ENCODE results near the gene THADA.

THADA gene

DNA sequence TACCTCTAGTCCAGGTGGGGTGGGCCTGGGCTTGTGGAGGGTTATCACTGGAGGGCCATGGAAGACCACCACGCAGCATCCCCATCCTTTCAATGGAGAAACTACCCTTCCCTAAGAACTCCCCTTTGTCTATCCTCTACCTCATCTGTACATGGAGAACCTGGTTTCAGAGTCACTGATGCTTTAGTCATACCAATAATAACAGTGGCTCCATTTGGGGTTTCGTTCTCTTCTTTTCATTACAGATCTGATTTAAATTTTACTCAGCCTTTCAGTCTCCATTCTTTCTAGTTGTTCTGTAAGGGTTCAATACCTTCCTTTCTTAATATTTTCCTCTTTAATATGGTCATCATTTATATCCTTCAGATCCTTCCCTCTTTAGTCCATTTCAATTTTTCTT, 314.8 kb downstream of the THADA start:
- DNase-seq (ENCODE audit: low read depth in 2 of 2, low spot score in 1 of 2), result no peak

DNA sequence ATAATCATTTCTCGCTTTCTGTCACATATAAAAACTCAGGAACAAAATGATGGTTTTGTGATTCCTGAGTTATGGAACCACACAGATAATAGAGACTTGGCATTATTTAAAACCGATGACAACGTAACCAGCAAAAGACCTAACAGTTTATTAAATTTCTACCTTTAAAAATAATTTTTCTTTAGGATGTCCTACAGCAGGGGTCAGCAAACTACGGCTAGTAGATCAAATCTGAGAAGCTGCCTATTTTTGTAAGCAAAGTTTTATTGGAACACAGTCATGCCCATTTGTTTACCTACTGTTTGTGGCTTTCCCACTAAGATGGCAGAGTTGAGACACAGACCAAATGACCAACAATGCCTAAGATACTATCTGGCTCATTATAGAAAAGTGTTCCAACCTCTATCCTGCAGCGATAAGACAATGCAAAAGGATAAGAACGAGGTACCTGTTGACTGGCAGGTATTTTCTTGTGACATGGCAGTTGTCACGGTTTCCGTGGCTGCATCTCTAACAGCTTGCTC, 316.5 kb downstream of the THADA start:
- no peak for DNase-seq (ENCODE audit: low read depth in 2 of 2, low spot score in 1 of 2)

GRCh38 chr2:43278564-43279220, 317.1 kb downstream of the THADA start:
- DNase-seq (ENCODE audit: low read depth in 2 of 2, low spot score in 1 of 2), result no peak

DNA sequence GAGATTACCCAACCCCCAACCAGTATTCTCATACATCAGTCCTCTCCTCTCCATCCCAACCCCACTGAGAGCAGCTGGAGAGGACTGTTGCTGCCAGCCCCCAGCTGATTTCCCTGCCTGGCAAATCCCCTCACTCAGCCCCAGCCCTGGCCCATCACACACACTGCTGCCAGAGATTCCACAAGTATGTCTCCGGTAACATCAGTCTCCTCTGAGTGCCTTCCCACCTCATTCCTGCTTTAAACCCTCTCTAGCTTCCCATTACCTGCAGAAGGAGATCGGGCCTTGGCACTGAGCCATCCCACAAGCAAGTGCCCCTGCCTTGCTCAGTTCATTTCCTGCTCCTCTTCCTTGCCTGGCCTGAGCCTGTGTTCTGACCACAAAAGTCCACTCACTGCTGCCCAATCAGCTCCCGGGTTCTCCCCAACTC, 318.9 kb downstream of the THADA start:
- no peak for DNase-seq (ENCODE audit: low read depth in 2 of 2, low spot score in 1 of 2)

- no peak for DNase-seq (ENCODE audit: low read depth in 2 of 2, low spot score in 1 of 2)
These were observed 319.4 kb downstream of the THADA start for GRCh38 chr2:43276266-43276941.

DNA sequence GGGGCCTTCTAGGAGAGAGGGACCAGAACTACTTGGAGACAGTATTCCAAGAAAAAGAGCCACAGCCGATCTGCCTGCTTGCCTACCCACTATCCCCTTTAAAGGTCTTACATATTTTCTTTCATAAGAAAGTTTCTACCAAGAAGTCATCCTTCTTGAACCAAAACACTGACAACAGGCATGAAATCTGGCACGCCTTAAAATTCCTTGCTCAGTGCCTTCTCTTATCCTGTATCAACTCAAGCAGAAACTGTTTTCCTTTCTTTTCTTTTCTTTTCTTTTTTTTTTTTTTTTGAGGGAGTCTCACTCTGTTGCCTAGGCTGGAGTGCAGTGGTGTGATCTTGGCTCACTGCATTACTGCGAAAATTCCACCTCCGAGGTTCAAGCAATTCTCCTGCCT, 321.1 kb downstream of the THADA start:
- no peak for DNase-seq (ENCODE audit: low read depth in 2 of 2, low spot score in 1 of 2)

- DNase-seq (ENCODE audit: low read depth in 2 of 2, low spot score in 1 of 2), result no peak
These were observed 321.8 kb downstream of the THADA start for GRCh38 chr2:43274055-43274454.

GRCh38 chr2:43273529-43273928, 322.3 kb downstream of the THADA start:
- DNase-seq (ENCODE audit: low read depth in 2 of 2, low spot score in 1 of 2), result no peak

DNA sequence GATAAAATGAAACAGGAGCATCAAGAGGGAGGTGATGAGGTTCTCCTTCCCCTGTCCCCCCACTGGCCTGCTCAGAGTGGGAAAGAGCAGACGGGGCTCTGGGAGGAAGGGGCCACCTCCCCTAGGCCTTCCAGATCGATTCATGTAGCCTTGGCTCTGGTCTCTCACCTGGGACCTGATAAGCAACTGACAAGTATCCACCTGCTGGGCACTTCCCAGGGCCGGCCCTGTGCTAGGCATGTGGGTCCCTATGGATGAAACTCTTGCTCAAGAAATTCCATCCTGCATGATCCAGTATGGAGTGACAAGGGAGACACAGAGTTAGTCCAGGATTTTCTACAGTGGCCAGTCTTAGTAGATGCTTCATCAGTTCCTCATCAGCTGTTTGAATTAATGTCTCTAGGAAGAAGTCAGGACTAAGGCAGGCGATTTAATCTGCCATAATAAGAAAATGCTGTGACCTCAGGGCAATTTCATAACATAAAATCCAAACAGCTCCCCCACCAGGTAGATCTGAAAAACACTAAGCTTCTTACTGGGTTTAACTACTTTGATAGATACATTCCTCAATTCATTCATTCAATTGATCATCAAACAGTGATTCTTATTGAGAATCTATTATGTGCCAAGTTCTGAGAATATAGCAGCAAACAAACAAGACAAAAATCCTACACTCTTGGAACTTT, 324.8 kb downstream of the THADA start:
- DNase-seq (ENCODE audit: low read depth in 2 of 2, low spot score in 1 of 2), result no peak

DNA sequence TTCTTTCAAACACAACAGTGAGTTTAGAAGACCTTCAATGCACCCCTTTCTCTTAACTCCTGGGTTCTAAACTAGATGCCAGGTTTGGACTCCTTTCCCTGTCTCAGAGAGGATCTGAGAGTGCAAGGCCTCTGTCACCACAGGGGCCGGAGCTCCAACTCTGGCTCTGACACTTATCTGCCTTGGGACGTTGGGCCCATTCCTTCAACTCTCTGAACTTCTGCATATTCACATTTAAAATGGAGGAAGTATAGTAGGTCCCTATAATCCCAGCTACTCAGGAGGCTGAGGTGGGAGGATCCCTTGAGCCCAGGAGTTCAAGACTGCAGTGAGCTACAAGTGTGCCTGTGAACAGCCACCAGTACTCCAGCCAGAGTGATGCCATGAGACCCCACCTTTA, 325.4 kb downstream of the THADA start:
- DNase-seq (ENCODE audit: low read depth in 2 of 2, low spot score in 1 of 2), result no peak

- DNase-seq (ENCODE audit: low read depth in 2 of 2, low spot score in 1 of 2), result no peak
These were observed 326.1 kb downstream of the THADA start for GRCh38 chr2:43269706-43270105.

DNA sequence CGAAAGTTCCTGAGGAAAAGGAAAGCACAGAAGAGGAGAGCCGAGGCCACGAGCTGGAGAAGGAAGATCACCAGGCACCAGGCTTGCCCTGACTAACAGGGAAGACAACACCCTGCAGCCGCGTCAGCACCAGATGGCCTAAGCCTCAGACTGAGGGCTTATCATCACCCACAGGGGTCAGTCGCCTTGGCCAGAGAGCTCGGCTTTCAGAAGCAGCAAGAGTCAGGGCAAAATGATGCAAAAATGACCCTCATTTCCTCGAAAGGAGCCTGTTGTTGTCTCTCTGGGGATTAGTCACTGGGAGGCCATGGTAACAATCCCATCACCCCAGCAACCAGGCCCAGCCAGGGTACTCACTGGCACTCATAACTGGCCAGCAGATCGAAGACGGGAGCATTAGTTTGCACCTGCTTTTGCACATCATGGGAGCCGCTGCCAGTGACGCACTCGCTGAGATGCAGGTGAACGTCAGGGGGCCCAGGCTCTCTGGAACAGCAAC, 326.7 kb downstream of the THADA start:
- DNase-seq (ENCODE audit: low read depth in 2 of 2, low spot score in 1 of 2), result no peak

DNA sequence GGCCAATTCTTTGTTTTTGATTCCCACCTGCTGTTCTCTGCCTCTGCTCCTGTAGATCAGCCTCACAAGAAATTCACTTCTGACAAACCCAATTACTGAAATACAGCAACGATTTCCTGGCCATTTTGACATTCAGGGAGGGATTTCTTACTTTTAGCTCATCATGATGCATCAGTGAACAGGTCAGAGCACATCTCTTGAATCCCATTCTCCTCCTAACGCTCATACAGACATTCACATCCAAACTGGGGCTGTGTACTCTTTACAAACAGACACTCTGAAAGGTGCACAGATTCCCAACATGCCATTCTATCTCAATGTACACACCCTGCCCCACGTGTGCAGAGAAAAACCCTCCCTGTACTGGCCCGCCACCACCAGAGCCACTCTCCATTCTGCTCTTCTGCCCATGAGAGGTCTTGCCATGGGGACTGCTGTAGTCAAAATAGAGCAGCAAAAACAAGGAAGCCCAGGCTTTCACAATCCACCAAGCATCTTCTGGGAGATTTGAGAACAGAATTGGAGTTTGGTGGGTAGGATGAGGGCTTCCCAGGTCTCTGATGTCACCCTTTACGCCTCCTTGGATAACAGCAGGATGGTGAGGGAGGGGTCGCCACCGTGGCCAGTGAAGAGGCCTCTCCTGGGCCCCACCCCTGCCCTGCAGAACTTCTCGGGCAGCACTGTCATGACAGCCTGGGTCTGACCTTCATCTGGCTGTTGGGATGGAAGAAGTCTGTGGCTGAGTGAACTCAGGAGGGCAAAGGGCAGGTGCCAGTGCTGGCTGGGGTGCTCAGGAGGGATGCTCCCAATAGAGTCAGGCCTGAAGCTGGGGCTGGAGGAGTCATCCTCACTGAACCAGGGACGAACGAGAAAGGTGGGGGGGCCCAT, 327.5 kb downstream of the THADA start:
- no peak for DNase-seq (ENCODE audit: low read depth in 2 of 2, low spot score in 1 of 2)

- DNase-seq (ENCODE audit: low read depth in 2 of 2, low spot score in 1 of 2), result no peak
These were observed 328.5 kb downstream of the THADA start for GRCh38 chr2:43267381-43267780.

DNA sequence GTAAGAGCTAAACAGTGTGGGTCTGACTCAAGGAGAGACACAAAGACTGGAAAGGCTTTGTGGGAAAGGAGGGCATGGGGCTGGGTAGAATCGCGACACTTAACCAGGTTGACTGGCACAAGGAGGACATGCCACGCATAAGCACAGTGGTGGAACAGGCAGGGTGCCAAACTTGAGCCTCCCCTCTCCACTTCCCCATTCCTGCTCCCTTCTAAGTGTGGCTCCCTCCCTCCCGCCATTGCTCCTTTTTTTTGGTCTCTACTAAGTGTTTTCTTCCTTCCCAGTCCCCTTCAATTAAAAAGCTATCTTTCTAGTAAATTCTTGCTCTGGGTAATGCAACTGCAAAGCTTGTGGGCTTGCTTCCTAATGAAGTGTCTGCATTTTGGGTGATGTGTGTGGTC, 329.1 kb downstream of the THADA start:
- no peak for DNase-seq (ENCODE audit: low read depth in 2 of 2, low spot score in 1 of 2)

DNA sequence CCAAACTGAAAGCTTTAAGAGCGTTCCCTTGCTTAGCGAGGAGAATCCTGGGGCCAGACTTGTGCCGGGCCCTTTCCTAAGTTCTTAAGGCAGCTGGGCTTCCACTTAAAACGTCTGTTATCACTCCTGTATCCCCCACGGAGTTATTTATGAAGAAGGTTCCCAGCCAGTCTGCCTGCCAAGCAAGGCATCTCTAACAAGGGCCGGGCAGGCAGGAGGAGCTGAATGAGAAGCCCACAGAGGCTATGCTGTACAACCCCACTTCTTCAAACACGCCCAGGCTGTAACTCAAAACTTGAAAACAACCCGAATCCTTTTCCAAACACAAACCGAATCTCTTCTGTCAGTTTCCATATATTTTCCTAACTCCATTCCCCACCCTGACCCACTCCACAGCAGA, 330.4 kb downstream of the THADA start:
- DNase-seq (ENCODE audit: low read depth in 2 of 2, low spot score in 1 of 2), result no peak

- no peak for DNase-seq (ENCODE audit: low read depth in 2 of 2, low spot score in 1 of 2)
These were observed 330.8 kb downstream of the THADA start for GRCh38 chr2:43265001-43265400.

GRCh38 chr2:43262951-43263350, 332.9 kb downstream of the THADA start:
- no peak for DNase-seq (ENCODE audit: low read depth in 2 of 2, low spot score in 1 of 2)

GRCh38 chr2:43262239-43262638, 333.6 kb downstream of the THADA start:
- no peak for DNase-seq (ENCODE audit: low read depth in 2 of 2, low spot score in 1 of 2)

DNA sequence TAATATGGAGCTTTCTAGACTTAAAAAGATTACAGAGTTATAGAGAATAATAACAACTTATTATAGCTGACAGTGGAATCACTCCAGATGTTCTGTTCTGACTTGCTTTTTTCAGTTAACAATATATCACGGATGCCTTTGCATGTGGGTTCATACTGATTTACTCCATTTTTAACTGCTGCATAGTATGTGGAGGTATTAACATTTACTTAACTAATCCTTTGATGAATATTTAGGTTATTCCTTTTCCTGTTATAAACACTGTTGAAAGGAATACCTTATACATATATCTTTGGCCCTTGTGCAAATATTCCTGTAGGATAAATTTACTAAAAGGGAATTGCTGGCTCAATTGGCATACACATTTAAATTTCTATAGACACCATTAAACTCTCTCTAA, 336.3 kb downstream of the THADA start:
- no peak for DNase-seq (ENCODE audit: low read depth in 2 of 2, low spot score in 1 of 2)

GRCh38 chr2:43258547-43259156, 337.2 kb downstream of the THADA start:
- no peak for DNase-seq (ENCODE audit: low read depth in 2 of 2, low spot score in 1 of 2)

Measured in stimulated activated CD8-positive, alpha-beta memory T cell treated with anti-CD3 and anti-CD28 coated beads, Interleukin-4, amount 100 ng/mL, for 1 hour (primary cell).